Stimulated activated CD4-positive, alpha-beta T cell treated with anti-CD3 and anti-CD28 coated beads, TNF-alpha, amount 100 ng/mL, for 48 hours (primary cell): ENCODE measurements around the gene CRNKL1.

Experiments used
- DNase-seq, 3 donors: peaks; one replicate each; pipeline ENCODE4 v3.0.0-alpha.2; 2020; ENCODE audit warnings: low read depth in 3 of 3

CRNKL1 gene

DNA sequence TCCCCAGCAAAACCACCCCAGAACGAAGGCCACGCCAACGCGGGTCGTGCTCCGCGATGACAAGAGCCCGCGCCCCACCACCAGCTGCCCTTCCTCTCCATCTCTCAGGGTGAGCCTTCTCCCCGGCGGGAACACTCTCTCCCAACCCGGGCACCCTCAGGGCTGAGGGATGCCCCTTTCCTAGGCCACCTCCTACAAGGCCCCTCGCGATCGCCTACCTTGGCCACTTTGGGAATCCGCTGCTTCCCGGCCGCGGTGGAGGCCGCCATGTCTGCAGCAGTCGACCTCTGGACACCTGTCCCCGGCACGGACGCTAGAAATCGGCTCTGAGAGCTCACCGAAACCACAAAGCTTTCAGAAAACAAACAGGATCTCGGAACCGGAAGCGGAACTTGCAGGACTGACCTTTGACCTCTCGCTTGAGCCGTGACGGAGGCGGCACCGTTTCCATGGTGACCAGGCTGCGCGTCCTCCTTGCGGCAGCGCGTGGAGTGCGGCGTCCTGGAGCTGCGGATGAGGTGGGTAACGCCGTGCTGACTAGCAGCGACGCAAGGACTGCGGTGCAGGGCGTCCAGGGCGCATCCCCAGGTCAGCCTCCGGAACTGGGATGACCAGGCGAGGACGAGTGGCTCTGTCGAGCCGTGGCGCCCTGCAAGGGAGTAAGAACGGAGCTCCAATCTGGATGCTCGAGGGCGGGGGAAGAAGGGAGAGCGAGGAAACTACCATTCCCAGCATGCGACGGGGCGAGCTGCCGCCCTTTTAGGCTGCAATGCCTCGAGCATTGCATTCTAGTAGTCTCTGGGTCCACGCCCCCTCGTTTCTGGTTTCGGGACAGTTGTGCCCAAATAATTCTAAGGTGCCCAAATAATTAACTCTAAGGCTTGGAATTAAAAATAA lies at the start of gene CRNKL1, which contains the start of gene CFAP61:
Gene CRNKL1 (minus strand): TSS at position 393 of the 897 bp plus-strand sequence. CDS start 124 bp downstream, at position 269.
Gene CFAP61 (plus strand): TSS at position 459 of the 897 bp plus-strand sequence. CDS start 4,122 bp downstream, outside the sequence.
- DNase-seq: peak; percentile 94 to 97 (median 94)

DNA sequence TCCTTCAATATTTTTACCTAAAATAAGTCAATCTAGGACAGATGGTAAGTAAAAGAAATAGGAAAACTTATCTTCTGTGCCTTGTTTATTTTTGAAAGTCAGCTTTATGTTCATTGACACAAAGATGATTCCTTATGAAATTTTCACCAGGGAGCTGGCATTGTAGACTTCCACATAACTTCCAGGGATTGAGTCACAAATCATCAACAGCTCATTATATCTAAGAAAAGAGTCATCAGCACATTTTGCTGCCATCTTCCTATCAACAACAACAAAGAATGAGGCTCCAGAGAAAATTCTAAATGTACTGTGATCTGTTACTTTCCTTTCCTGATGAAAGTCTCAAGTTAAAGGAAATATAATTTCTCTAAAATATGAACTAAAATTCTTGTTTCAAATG lies 48.6 kb upstream of the CRNKL1 start:
- DNase-seq: no peak

DNA sequence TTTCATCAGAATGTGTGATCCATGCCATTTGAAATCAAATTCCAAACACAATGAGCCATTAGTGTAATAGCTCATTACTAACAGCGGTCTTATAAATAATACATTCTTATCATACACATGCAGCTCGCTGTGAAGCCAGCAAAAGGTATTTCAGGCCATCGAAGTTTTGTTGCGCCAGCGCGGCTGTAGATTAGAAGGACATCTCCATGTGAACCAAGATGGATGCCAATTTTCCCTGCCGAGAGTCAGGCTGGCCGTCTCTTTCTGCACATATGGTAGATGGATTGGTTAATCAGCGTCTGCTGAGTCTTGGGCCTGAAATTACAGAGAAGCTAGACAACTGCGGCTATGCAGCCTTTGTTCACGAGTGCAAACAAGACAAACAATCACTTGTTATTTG lies 44.2 kb upstream of the CRNKL1 start:
- DNase-seq: no peak

DNA sequence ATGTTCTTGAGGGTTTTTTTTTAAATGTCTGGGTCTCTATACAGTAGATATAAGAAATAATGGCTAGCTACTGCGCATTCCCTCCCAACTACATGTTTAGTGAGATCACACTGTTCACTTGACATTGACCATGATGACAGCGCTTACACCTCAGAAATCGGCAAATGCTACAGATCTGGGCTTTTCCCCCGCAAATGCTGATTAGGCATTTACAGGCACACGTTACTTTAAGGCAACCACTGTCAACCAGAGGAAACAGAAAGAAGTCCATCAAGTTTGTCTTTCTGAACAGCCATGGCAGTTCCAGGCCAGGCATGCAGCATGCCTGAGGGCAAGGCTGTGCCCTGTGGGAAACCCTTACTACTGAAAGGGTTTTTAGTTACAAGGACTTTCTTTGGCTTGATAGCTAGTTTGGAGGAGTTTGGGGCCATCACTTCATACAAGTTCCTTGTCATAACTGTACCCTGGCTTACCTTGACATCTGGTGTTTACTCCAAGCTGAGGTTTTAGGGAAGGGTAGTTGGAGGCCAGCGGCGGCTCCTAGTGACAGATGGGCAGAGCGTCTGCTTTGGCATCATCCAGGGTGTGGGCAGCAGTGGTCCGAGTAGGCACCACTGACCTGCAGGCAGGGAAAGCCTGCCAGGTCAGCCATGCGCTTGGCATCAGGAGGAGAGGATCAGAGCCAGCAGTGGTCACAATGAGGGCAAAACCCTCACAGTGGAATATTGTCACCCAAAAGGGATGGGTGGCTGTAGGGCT lies 43.0 kb upstream of the CRNKL1 start:
- DNase-seq: no peak

DNA sequence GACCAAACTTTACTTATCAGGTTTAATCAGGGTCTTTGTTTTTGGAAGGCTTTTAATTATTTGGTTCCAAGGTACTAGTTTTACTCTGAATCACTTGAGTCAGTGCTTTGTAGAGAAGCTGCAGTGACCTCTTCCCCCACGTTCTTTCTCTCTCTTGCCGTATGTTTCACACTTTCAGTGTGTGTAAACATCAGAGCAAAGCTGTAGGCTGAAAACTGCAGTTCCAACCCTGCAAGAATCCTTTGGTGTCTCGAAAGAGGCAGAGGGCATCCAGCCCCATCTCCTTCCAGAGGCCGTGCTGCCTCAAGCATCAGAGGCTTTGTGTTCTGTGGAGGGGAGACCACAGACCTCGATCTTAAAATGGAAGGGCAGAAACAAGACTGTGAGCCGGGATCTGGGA lies 42.1 kb upstream of the CRNKL1 start:
- DNase-seq: no peak

DNA sequence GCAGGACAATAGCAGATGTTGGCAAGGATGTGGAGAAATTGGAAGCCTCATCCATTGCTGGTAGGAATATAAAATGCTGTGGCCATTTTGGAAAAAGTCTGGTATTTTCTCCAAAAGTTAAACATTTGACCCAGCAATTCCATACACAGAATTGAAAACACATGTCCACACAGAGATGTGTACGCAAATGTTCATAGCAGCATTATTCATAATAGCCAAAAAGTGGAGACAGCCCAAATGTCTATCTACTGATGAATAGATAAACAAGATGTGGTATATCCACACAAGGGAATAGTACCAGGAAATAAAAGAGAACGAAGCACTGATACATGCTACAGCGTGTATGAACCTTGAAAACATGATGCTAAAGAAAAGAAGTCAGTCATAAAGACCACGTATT lies 40.6 kb upstream of the CRNKL1 start:
- DNase-seq: no peak

DNA sequence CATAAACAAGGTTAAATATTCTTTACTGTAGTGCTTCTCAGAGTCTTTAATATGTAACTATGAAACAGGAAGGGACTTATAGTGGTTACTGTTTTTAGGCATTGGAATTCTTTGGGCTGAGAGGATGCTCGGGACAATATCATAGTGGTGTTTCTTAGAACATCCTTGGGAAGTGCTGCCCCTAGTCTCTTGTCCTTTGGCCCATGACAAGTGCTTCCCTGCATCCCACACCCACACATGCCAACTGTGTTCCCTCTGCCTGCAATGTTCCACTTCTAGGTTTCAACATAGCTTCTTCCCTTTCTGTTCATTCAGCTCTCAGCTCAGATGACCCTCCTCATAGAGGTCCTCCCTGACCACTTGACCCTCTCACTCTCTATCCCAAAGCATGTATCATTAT lies 37.7 kb upstream of the CRNKL1 start:
- DNase-seq: no peak

DNA sequence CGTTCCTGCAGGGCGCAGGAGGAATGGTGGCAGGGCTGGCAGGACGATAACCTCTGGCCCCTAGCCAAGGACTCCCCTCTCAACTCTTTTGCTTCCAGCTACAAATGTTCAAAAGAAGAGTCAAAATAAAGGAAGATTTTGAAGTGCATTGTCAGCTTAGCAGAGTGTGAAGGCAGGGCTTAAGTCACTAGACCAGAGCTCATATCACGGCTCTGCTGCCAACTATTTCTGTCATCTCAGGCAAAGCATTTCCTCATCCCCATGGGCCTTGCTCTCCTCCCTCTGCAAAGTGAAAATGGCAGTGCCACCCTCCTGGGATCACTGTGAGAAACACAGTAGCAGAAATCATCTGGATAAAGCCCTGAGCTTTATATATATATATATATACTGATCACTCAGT lies 36.8 kb upstream of the CRNKL1 start:
- DNase-seq: no peak

DNA sequence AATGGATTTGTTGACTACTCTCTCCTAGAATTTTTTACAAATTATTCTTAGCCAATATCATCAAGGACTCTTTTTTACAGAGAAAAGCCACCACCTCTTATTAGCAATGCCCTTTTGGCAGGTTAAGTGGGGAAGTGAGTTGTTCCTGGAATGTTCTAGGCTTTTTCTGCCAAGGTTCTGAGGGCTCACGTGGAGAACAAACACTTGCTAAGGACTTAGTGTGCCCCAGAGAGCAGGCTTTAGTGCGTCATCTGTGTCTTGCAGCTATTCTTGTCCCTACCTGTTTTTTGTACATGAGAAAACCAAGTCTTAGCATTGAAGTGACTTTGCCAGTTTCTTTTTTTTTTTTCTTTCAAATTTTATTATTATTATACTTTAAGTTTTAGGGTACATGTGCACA lies 33.5 kb upstream of the CRNKL1 start:
- no peak for DNase-seq

DNA sequence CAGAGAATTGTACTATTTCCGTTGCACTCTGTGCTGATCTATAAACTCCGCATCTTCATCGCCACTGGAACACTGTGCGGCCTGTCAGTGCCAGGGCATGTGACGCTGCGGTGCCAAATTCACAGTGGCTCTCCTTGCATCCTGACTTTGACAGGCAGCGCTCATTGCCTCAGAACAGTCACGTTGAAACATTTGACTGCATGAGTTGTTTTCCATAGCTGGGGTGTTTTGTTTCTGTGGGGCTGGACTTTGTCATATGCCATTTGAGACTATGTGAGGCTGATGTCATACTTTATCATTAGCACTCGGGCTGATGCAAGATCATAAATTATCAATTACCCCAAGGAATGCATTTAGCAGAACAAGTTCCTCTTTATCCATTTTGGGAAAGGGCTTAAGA lies 32.8 kb upstream of the CRNKL1 start:
- no peak for DNase-seq

DNA sequence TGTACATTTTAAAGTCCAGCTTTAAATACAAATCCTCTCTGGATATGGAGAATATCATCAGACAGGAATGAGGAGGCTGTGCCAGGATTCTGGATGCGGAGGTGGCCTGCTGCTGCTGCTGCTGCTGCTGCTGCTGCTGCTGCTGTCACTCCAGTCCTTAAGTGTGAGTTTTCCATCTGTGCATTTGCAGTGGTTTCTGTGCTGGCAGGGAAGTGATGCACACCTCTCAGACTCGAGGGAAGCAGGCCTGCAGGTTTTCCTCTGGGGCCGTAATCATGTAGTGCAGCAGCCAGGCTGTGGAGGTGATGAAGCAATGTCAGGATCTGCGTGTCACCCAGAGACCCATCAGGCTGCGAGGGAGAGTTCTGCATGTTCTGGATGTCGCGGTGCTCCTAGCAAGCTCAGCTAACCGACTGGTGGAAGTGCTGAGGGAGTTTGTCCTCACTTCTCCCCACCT lies 32.1 kb upstream of the CRNKL1 start:
- DNase-seq: no peak

DNA sequence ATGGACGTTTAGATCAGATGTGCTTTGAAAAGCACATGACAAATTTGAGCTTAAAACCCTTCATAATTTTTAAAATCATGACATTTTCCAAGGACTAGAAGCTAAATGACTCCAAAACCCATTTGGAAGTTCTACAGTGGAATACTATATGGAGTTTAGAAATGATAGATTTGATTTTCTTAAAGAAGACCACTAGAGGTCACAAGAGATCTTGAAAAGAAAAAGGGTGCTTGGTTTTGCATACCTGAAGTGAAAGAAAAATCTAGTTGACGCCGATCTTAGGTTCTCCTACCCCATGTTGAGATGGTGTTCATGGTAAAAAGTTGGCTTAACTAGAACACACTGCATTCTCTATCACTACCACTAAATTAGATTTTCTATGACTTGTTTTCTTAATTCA lies 31.5 kb upstream of the CRNKL1 start:
- DNase-seq: no peak

DNA sequence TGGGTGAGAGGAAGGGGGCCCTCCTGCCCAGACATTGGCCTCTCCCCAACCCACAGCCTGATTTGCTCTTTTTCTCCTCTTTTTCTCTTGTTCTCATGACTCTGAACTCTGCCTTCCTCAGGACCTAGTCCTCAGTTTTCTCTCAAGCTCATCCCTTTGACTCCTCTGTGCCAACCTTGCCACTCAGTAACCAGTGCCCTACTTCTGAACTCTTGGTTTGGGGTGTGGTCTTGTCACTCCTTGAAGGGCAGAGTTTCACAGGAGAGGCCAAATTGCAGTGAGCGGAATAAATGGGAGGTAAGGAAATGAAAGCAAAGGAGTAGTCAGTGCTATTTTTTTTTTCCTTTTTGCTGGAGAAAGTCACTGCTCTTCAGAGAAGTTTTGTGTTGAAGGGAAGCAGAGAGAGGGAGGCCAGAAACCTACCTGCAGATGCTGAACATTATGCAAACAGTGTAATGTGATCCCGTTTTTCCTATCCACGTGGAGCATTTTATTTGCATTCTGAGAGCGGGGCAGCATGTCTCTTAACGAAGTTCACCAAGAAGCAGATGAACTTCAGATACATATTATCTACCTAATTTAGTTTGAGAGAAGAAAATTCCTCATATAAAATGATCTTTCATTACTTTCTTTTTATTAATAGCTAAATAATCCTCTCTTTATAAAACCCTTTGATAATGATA lies 27.0 kb upstream of the CRNKL1 start:
- DNase-seq: no peak

DNA sequence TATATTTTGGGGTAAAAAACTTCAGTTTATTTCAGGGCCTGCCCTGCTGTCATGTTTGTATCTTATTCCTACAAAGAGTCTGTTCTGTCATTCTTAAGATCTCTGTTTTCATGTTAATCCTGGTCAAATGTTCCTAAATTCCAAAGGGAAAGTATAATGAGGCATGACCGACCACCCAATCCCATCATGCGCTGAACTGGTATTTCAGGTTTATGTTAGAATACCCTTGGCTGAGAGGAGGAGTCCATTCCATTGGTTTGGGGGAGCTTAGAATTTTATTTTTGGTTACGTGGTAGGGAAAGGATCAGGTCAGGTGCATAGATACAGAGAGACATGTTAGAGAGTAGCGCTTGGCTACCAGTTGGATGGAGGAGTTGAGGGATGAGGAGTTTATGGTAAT lies 25.8 kb upstream of the CRNKL1 start:
- no peak for DNase-seq

DNA sequence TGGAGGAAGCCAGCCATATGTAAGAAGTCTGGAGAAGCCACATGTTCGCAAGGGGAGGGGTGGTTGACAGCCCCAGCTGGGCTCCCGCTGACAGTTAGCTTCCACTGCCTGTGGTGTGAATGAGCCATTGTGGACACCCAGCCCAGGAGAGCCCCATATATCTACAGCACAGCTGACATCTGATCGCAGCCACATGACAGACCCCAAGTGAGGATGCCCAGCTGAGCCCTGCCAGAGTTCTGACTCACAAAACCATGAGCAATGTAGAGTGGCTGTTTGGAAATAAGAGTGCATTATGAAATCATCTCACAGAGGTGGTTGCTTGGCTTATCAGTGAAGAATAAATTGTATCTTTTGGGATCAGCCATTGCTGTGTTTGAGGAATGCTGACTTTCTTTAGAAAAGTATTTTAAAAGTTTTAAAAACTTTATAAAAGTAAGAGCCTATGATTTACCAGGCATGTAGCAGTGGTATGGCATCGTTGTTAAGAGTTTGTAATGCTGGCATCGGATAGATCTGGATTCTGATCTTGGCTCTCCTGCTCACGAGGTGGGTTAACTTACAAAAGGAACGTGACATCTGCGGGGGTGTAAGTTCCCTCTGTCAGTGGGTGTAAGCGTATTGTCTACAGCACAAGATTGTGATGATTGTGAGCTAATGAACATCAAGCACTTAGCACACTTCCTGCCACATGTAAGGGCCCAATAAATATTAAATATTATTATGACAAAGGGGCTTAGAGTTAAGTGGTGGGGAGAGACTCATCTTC lies 24.2 kb upstream of the CRNKL1 start:
- DNase-seq: no peak

DNA sequence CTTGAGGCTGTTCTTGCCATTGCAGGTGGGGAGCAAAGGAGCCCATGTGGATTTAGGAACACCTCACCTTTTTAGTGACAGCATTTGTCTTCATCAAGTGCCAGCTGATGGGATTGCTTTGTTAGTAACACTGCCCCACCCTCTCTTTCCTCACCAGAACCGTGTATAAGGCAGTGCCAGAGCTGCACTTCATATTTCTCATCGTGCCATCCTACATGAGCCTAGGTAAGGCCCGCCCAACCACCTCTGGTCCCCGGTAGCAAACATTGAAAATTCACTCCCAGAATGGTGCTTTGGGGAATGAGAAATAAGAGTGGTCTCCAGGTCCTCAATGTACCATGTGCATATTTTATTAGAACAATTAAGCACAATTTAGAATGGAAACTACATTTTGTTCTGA lies 22.8 kb upstream of the CRNKL1 start:
- no peak for DNase-seq

DNA sequence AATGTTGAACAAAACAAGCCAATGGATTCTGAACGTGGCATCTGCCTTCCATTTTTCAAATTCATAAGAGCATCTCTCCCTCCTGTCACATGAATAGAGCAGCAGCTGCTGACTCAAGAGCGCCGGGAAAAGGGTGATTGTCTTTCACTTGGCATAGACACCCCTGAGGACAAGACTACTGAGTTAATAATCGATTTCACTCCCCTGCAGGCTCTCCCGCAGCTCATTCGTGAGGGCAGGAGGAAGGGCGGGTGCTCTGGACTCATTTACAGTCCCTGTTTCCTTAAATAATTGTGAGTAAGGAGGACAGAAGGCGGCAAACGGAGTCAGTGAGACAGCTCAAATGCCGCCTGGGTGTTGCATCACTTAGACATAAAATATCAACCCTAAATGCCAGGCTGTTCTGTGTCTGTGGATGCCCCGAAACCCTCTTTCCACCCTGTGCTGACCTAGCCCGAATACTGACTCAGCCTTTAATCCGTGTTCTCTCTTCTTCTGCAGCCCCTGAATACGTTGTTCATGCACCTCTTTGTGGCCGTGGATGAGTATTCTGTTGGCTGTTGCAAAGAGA lies 21.6 kb upstream of the CRNKL1 start:
- no peak for DNase-seq

DNA sequence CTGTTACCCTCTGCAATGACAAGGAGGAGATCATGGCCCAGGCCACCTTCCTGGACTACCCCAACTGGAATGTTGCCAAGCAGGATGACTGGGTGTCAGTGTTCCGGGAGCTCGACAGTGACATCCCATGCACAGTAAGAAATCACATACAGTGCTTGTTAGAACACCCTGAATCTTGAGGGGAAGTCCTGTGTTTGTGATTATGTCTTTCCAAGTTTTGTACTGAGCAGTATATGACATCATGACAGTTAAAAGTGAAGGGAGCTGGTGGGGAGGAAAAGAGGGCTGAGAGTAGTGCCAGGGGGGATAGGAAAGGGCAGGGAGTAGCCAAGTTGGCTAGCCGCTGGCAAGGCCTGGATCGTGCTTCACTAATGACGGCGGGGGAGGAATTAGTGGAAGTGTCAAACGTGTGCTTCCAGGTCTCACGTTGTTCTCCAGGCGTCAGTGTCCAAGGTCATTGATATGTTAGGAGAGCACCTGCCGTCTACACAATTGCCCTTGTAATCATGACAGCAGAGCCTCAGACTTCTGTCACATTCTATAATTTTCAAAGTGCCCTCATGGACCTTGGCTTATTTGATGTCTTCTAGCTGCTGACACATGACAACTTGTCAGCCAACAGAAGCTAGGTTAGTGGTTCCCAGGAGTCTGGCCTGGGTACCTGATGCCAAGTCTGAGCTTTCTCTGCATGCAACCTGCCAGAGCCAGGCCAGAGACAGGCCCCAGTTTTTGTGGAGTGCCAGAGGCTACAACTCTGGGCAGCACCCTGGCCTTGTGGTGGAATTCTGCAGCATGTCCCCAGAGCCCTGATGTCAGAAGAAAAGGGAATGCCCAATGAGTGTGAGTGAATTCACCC lies 18.8 kb upstream of the CRNKL1 start:
- DNase-seq: no peak

DNA sequence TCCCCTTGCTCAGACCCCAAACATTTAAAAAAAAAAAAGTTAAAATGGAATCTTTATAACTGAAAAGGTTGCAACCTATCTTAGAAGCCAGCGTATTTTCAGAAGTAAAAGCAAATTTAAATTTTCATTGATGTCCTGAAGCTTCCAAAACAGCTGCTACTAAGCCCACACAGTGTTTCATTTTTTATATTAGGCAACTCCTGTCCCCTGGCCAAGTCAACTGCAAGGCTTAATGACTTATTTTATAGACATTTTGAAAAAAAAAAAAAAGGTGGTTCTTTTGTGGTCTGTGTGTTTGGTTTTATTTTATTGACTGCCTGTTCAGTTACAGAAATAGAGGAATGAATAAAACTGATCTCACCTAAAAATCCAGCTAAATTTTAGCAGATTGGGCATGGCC lies 13.1 kb upstream of the CRNKL1 start:
- DNase-seq: no peak
